ENCODE measurements around the gene PNMA8B. TPM values are rescaled to one million over a fixed set of nuclear protein-coding genes. Genes with fewer than 3 reads are reported as not detected.

Gene PNMA8B
- total RNA-seq, 2 experiments from 2014 or later = 0.14 to 0.19 TPM

DNA sequence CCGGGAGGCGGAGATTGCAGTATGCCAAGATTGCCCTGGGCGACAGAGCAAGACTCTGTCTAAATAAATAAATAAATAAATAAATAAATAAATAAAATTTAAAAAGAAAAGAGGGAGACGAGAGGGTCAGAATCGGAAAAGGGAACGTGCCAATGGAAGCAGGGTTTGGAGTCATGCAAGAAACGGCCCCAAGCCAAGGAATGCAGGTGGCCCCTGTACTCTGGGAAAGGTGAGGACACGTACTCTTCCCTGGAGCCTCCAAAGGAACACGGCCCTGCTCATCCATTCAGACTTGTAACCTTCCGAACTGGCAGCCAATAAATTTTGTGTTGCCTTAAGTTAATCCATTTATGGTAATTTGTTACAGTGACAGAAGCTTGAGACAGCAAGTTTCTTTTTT, 47.1 kb downstream of the PNMA8B start:
- no peaks in the 10 kb centered on the region for H3K36me3 Mint-ChIP-seq (ENCODE audit: low read depth)
- ChIA-PET POLR2A (no interaction called here), CTCF (no interaction called here)
- Histone ChIP-seq H3K4me1 (ENCODE audit: insufficient read depth, low read length) (no peaks in the 10 kb centered on the region), H3K27me3 (ENCODE audit: control insufficient read depth in 1 of 2, insufficient read depth in 2 of 2, low read length in 2 of 2) (no peaks in the 10 kb centered on the region), H3K36me3 (ENCODE audit: insufficient read depth, low read length) (no peaks in the 10 kb centered on the region), H3K27ac (ENCODE audit: low read depth in 1 of 2, low read length in 2 of 2) (no peak overlapping the region), H3K9me3 (ENCODE audit: control insufficient read depth in 1 of 2, insufficient read depth in 1 of 2, low read length in 2 of 2) (peaks cover 5 to 7% of the 10 kb centered on the region in 2 experiments), H3K4me3 (ENCODE audit: low read length) (no peak overlapping the region)
- H3K4me3 Mint-ChIP-seq = no peak overlapping the region
- H3K4me1 Mint-ChIP-seq (ENCODE audit: low read depth) = no peaks in the 10 kb centered on the region
- H3K27ac Mint-ChIP-seq = no peak overlapping the region
- TF ChIP-seq, protein P1, sequence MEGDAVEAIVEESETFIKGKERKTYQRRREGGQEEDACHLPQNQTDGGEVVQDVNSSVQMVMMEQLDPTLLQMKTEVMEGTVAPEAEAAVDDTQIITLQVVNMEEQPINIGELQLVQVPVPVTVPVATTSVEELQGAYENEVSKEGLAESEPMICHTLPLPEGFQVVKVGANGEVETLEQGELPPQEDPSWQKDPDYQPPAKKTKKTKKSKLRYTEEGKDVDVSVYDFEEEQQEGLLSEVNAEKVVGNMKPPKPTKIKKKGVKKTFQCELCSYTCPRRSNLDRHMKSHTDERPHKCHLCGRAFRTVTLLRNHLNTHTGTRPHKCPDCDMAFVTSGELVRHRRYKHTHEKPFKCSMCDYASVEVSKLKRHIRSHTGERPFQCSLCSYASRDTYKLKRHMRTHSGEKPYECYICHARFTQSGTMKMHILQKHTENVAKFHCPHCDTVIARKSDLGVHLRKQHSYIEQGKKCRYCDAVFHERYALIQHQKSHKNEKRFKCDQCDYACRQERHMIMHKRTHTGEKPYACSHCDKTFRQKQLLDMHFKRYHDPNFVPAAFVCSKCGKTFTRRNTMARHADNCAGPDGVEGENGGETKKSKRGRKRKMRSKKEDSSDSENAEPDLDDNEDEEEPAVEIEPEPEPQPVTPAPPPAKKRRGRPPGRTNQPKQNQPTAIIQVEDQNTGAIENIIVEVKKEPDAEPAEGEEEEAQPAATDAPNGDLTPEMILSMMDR (IDR thresholded peaks at IDR 0.05) = no peak
- no peak for ATAC-seq (ENCODE audit: poor library complexity)
- peaks cover 43% of the 10 kb centered on the region for H3K27me3 Mint-ChIP-seq
- peaks cover 7% of the 10 kb centered on the region for H3K9me3 Mint-ChIP-seq
- no peak for DNase-seq
- intact Hi-C loops (cut with DNase I, micrococcal nuclease) = no loop called here

DNA sequence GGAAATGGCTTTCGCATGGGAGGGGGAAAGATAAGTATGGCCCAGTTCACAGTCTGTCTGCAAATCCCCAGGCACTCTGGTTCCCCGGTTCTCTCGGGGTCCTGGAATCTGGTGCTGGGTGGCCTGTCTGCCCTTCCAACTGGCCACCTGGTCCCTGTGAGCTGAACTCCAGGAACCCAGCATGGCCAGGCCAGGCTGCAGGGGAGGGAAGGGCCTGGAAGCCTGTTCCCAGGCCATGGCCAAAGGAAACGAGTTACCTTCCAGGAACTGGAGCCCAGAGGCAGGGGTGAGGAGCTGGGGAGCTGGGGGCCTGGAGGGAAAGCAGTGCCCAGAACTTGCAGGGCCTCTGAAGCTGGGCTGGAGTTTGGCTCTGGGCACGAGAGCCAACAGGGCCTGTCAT, 47.8 kb downstream of the PNMA8B start:
- DNase-seq (no peak), ATAC-seq (ENCODE audit: poor library complexity) (no peak)
- Histone ChIP-seq H3K4me1 (ENCODE audit: insufficient read depth, low read length) (no peaks in the 10 kb centered on the region), H3K9me3 (ENCODE audit: control insufficient read depth in 1 of 2, insufficient read depth in 1 of 2, low read length in 2 of 2) (peaks cover 5 to 7% of the 10 kb centered on the region in 2 experiments), H3K27me3 (ENCODE audit: control insufficient read depth in 1 of 2, insufficient read depth in 2 of 2, low read length in 2 of 2) (no peaks in the 10 kb centered on the region), H3K36me3 (ENCODE audit: insufficient read depth, low read length) (no peaks in the 10 kb centered on the region), H3K27ac (ENCODE audit: low read depth in 1 of 2, low read length in 2 of 2) (no peak overlapping the region), H3K4me3 (ENCODE audit: low read length) (no peak overlapping the region)
- H3K27me3 Mint-ChIP-seq = peaks cover 43% of the 10 kb centered on the region
- TF ChIP-seq, protein P1 (IDR thresholded peaks at IDR 0.05) = no peak
- intact Hi-C loops (cut with DNase I, micrococcal nuclease) = no loop called here
- H3K4me1 Mint-ChIP-seq (ENCODE audit: low read depth) = no peaks in the 10 kb centered on the region
- H3K27ac Mint-ChIP-seq = no peak overlapping the region
- POLR2A ChIA-PET = no interaction called here
- no peaks in the 10 kb centered on the region for H3K36me3 Mint-ChIP-seq (ENCODE audit: low read depth)
- peaks cover 7% of the 10 kb centered on the region for H3K9me3 Mint-ChIP-seq
- H3K4me3 Mint-ChIP-seq = no peak overlapping the region
- CTCF ChIA-PET = no interaction called here

DNA sequence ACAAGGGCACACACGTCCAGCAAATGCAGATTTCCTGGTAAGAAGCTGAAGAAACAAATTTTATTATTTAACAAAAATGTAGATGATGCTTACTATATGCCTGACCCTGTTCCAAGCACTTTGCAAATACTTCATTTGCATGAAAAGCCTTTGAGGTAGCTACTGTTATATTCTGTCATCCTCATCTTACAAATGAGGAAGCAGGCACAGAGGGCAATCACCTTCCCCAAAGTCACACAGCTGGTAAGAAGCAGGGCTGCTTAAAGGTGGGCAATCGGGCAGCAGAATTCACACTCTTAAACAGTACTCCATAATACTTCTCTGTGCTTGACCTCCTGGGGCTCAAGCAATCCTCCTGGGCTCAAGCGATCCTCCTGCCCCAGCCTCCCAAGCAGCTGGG, 48.7 kb downstream of the PNMA8B start:
- Mint-ChIP-seq H3K36me3 (ENCODE audit: low read depth) (no peaks in the 10 kb centered on the region), H3K27me3 (peaks cover 38% of the 10 kb centered on the region), H3K4me3 (no peak overlapping the region), H3K27ac (no peak overlapping the region), H3K9me3 (peaks cover 7% of the 10 kb centered on the region), H3K4me1 (ENCODE audit: low read depth) (no peaks in the 10 kb centered on the region)
- POLR2A ChIA-PET = no interaction called here
- Histone ChIP-seq H3K4me3 (ENCODE audit: low read length) (no peak overlapping the region), H3K27ac (ENCODE audit: low read depth in 1 of 2, low read length in 2 of 2) (no peak overlapping the region), H3K4me1 (ENCODE audit: insufficient read depth, low read length) (no peaks in the 10 kb centered on the region), H3K27me3 (ENCODE audit: control insufficient read depth in 1 of 2, insufficient read depth in 2 of 2, low read length in 2 of 2) (no peaks in the 10 kb centered on the region), H3K36me3 (ENCODE audit: insufficient read depth, low read length) (no peaks in the 10 kb centered on the region), H3K9me3 (ENCODE audit: control insufficient read depth in 1 of 2, insufficient read depth in 1 of 2, low read length in 2 of 2) (peaks cover 5 to 7% of the 10 kb centered on the region in 2 experiments)
- CTCF ChIA-PET = no interaction called here
- TF ChIP-seq, protein P1 (IDR thresholded peaks at IDR 0.05) = no peak
- intact Hi-C loops (cut with DNase I, micrococcal nuclease) = no loop called here
- DNase-seq = no peak
- ATAC-seq (ENCODE audit: poor library complexity) = no peak

All from CD4-positive, alpha-beta T cell (primary cell).